H9 (cell line): Measurements from ENCODE around the gene MARCHF6. TPM values are rescaled to one million over a fixed set of nuclear protein-coding genes. Genes with fewer than 3 reads are reported as not detected.
A peak's percentile ranks its signal among the peaks of the same experiment; 100 is the strongest.

ENCODE experiments used
- DNase-seq: peaks from one replicate; pipeline ENCODE4 v3.0.0-alpha.2; 2017
- H2AFZ ChIP-seq: one replicate; pipeline ENCODE4 v1.6.1; 2013; ENCODE audit warnings: mild to moderate bottlenecking, low read length, control low read depth, moderate library complexity
- H2AK5ac ChIP-seq: 2 replicates; pipeline ENCODE4 v1.6.1; 2013; ENCODE audit warnings: low read length, control low read depth, mixed read lengths; ENCODE audit not compliant: insufficient read length
- H2BK120ac ChIP-seq: one replicate; pipeline ENCODE4 v1.6.1; 2013; ENCODE audit warnings: low read depth, mild to moderate bottlenecking, low read length, control low read depth, inconsistent platforms; ENCODE audit not compliant: poor library complexity, severe bottlenecking
- H2BK12ac ChIP-seq: 2 replicates; pipeline ENCODE4 v1.6.1; 2013; ENCODE audit warnings: low read length, control low read depth, mixed read lengths, low read depth; ENCODE audit not compliant: insufficient read length
- H2BK15ac ChIP-seq: 2 replicates; pipeline ENCODE4 v1.6.1; 2013; ENCODE audit warnings: low read depth, low read length, control low read depth
- H2BK20ac ChIP-seq: one replicate; pipeline ENCODE4 v1.6.1; 2013; ENCODE audit warnings: low read depth, mild to moderate bottlenecking, low read length, control low read depth, inconsistent platforms; ENCODE audit not compliant: poor library complexity, severe bottlenecking
- H2BK5ac ChIP-seq: 2 replicates; pipeline ENCODE4 v1.6.1; 2013; ENCODE audit warnings: low read length, control low read depth, mixed read lengths; ENCODE audit not compliant: insufficient read length
- H3K14ac ChIP-seq: 2 replicates; pipeline ENCODE4 v1.6.1; 2013; ENCODE audit warnings: low read length, control low read depth; ENCODE audit not compliant: insufficient read depth
- H3K18ac ChIP-seq: 2 replicates; pipeline ENCODE4 v1.6.1; 2013; ENCODE audit warnings: low read depth, mild to moderate bottlenecking, mixed read lengths, low read length, control low read depth; ENCODE audit not compliant: insufficient read length
- H3K23ac ChIP-seq: 2 replicates; pipeline ENCODE4 v1.6.1; 2013; ENCODE audit warnings: low read length, control low read depth, mixed read lengths, low read depth; ENCODE audit not compliant: insufficient read length
- H3K23me2 ChIP-seq: 2 replicates; pipeline ENCODE4 v1.6.1; 2013; ENCODE audit warnings: low read depth, mild to moderate bottlenecking, mixed read lengths, low read length, control low read depth; ENCODE audit not compliant: insufficient read length, poor library complexity, severe bottlenecking
- H3K27ac ChIP-seq: 2 replicates; pipeline ENCODE4 v1.5.1; 2013; ENCODE audit warnings: low read length, control low read depth, mixed read lengths, low read depth; ENCODE audit not compliant: insufficient read length
- H3K27me3 ChIP-seq: 2 replicates; pipeline ENCODE4 v1.6.1; 2013; ENCODE audit warnings: low read length, control low read depth, inconsistent platforms; ENCODE audit not compliant: insufficient read depth
- H3K4ac ChIP-seq: 2 replicates; pipeline ENCODE4 v1.6.1; 2013; ENCODE audit warnings: low read depth, mild to moderate bottlenecking, control low read depth, inconsistent platforms, low read length, moderate library complexity
- H3K4me1 ChIP-seq: 2 replicates; pipeline ENCODE4 v1.6.1; 2013; ENCODE audit warnings: low read length, control low read depth, inconsistent platforms; ENCODE audit not compliant: insufficient read depth
- H3K4me2 ChIP-seq: 2 replicates; pipeline ENCODE4 v1.6.1; 2013; ENCODE audit warnings: low read length, control low read depth, mixed read lengths; ENCODE audit not compliant: insufficient read length, insufficient read depth
- H3K56ac ChIP-seq: 2 replicates; pipeline ENCODE4 v1.6.1; 2013; ENCODE audit warnings: low read depth, mild to moderate bottlenecking, mixed read lengths, low read length, control low read depth; ENCODE audit not compliant: insufficient read length
- H3K79me1 ChIP-seq: 2 replicates; pipeline ENCODE4 v1.6.1; 2013; ENCODE audit warnings: low read depth, mild to moderate bottlenecking, moderate library complexity, low read length, control low read depth, inconsistent platforms; ENCODE audit not compliant: insufficient read depth, poor library complexity, severe bottlenecking
- H3K79me2 ChIP-seq: 2 replicates; pipeline ENCODE4 v1.6.1; 2013; ENCODE audit warnings: low read length, control low read depth, inconsistent platforms; ENCODE audit not compliant: insufficient read depth
- H3K9ac ChIP-seq: 2 replicates; pipeline ENCODE4 v1.6.1; 2013; ENCODE audit warnings: low read length, control low read depth, mixed read lengths; ENCODE audit not compliant: insufficient read length; ENCODE audit errors: extremely low read depth
- H3K9me3 ChIP-seq: one replicate; pipeline ENCODE4 v1.6.1; 2013; ENCODE audit warnings: low read depth, low read length, inconsistent platforms; ENCODE audit not compliant: control insufficient read depth
- H3T11ph ChIP-seq: one replicate; pipeline ENCODE4 v1.6.1; 2013; ENCODE audit warnings: mild to moderate bottlenecking, low read length, control low read depth, inconsistent platforms
- H4K20me1 ChIP-seq: one replicate; pipeline ENCODE4 v1.6.1; 2013; ENCODE audit not compliant: control insufficient read depth, insufficient read length, insufficient read depth
- H4K5ac ChIP-seq: 2 replicates; pipeline ENCODE4 v1.6.1; 2013; ENCODE audit warnings: low read depth, mild to moderate bottlenecking, mixed read lengths, low read length, control low read depth; ENCODE audit not compliant: insufficient read length
- H4K8ac ChIP-seq: replicated peaks from 2 replicates; pipeline ENCODE4 v1.6.1; 2013; ENCODE audit warnings: low read length, control low read depth, mixed read lengths, low read depth; ENCODE audit not compliant: insufficient read length
- H4K91ac ChIP-seq: 2 replicates; pipeline ENCODE4 v1.6.1; 2013; ENCODE audit warnings: low read depth, mild to moderate bottlenecking, moderate library complexity, mixed read lengths, low read length, control low read depth; ENCODE audit not compliant: insufficient read length
- H3K27ac Mint-ChIP-seq, 3 experiments: 2 replicates in 2 of 3; 3 replicates in 1 of 3; pipeline ENCODE4 v1.8.0; 2020 to 2021; ENCODE audit warnings: mixed read lengths in 3 of 3, mild to moderate bottlenecking in 1 of 3, moderate library complexity in 1 of 3
- H3K27me3 Mint-ChIP-seq: 2 replicates; pipeline ENCODE4 v1.8.0; 2021; ENCODE audit warnings: low read depth, mild to moderate bottlenecking, moderate library complexity, mixed read lengths
- H3K36me3 Mint-ChIP-seq, 3 experiments: 2 replicates in 2 of 3; 3 replicates in 1 of 3; pipeline ENCODE4 v1.8.0; 2020 to 2021; ENCODE audit warnings: low read depth in 3 of 3, mixed read lengths in 3 of 3; ENCODE audit not compliant: insufficient read depth in 1 of 3
- H3K4me1 Mint-ChIP-seq, 2 experiments: 2 replicates each; pipeline ENCODE4 v1.8.0; 2020; ENCODE audit warnings: mixed read lengths in 2 of 2
- H3K4me3 Mint-ChIP-seq, 2 experiments: 2 replicates in 1 of 2; 3 replicates in 1 of 2; pipeline ENCODE4 v1.8.0; 2020 to 2021; ENCODE audit warnings: mild to moderate bottlenecking in 2 of 2, mixed read lengths in 2 of 2, moderate library complexity in 1 of 2
- H3K9me3 Mint-ChIP-seq, 2 experiments: 2 replicates in 1 of 2; 3 replicates in 1 of 2; pipeline ENCODE4 v1.8.0; 2020; ENCODE audit warnings: mild to moderate bottlenecking in 2 of 2, mixed read lengths in 2 of 2, moderate library complexity in 1 of 2
- WGBS: extraction: QIAGEN DNeasy Blood & Tissue Kit; methylation state at CpG from one replicate; pipeline ENCODE4 v1.1.7; 2013; ENCODE audit warnings: missing lambda C conversion rate, low lambda C conversion rate, mixed read lengths; ENCODE audit not compliant: insufficient read length; ENCODE audit errors: extremely low coverage; 5-methylcytosine and 5-hydroxymethylcytosine counted together
- total RNA-seq: library from RNA; stranded (reverse); gene quantifications from 2 replicates; pipeline ENCODE4 v1.2.1, GENCODE V29; 2021
- TF ChIP-seq, protein P1 (sequence below): fragments of 200-600 bp; sonication (generic); conservative IDR thresholded peaks from 3 replicates; pipeline ENCODE4 v1.8.0; 2021; ENCODE audit warnings: antibody characterized with exemption, mild to moderate bottlenecking

Gene MARCHF6
- total RNA-seq, 1 experiment from 2014 or later, result 118 TPM

DNA sequence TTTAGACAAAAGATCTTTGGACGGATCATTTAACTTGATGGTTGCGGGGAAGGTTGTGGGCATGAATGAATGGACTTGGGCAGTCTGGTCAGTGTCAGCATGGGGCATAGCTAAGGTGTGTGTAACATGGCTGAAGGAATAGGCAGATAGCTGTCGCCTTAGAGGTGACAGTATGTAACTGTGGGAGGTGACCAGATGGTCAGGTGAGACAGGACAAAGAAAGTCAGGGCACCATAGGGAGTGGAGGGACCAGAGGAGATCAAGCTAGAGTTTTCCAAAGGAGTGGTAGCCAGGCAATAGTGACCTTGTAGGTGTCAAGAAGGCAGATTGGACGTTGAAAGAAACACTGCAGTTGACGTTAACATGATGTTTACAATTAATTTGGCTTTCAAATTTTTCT is 43.1 kb downstream of the MARCHF6 start:
- Mint-ChIP-seq H3K4me3 (no peak overlapping the region), H3K9me3 (no peaks in the 10 kb centered on the region), H3K4me1 (peaks cover 0 to 6% of the 10 kb centered on the region in 2 experiments; a peak in 1 of 4 replicates), H3K27me3 (no peaks in the 10 kb centered on the region), H3K27ac (peak overlapping the region in 2 of 3 experiments; percentile 14 to 17; a peak in 1 of 7 replicates), H3K36me3 (peaks cover 20 to 61% (median 53%) of the 10 kb centered on the region in 3 experiments)
- no peak overlapping the region for H3K27ac ChIP-seq
- no peaks in the 10 kb centered on the region for H3K9me3 ChIP-seq
- H2BK15ac ChIP-seq, result no peak overlapping the region
- H2AK5ac ChIP-seq, result no peak overlapping the region
- no peaks in the 10 kb centered on the region for H3K79me2 ChIP-seq
- H4K91ac ChIP-seq, result no peak overlapping the region
- WGBS, result no CpG with 5 or more reads among the region's 5 CpGs
- TF ChIP-seq, protein P1, sequence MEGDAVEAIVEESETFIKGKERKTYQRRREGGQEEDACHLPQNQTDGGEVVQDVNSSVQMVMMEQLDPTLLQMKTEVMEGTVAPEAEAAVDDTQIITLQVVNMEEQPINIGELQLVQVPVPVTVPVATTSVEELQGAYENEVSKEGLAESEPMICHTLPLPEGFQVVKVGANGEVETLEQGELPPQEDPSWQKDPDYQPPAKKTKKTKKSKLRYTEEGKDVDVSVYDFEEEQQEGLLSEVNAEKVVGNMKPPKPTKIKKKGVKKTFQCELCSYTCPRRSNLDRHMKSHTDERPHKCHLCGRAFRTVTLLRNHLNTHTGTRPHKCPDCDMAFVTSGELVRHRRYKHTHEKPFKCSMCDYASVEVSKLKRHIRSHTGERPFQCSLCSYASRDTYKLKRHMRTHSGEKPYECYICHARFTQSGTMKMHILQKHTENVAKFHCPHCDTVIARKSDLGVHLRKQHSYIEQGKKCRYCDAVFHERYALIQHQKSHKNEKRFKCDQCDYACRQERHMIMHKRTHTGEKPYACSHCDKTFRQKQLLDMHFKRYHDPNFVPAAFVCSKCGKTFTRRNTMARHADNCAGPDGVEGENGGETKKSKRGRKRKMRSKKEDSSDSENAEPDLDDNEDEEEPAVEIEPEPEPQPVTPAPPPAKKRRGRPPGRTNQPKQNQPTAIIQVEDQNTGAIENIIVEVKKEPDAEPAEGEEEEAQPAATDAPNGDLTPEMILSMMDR, result no peak
- no peaks in the 10 kb centered on the region for H4K20me1 ChIP-seq
- DNase-seq, result no peak
- H2BK120ac ChIP-seq, result no peak overlapping the region
- H3K27me3 ChIP-seq, result no peaks in the 10 kb centered on the region
- no peak overlapping the region for H2BK12ac ChIP-seq
- H3K18ac ChIP-seq, result no peak overlapping the region
- no peak overlapping the region for H4K5ac ChIP-seq
- no peaks in the 10 kb centered on the region for H3K79me1 ChIP-seq
- H3K9ac ChIP-seq, result no peak overlapping the region
- H3K23me2 ChIP-seq, result peaks cover 2% of the 10 kb centered on the region
- H2AFZ ChIP-seq, result no peak overlapping the region
- no peaks in the 10 kb centered on the region for H3K4me1 ChIP-seq
- no peak overlapping the region for H3K23ac ChIP-seq
- no peak overlapping the region for H3K56ac ChIP-seq
- no peak overlapping the region for H3K4ac ChIP-seq
- no peak overlapping the region for H4K8ac ChIP-seq
- H2BK20ac ChIP-seq, result no peak overlapping the region
- H3K4me2 ChIP-seq, result no peak overlapping the region
- H2BK5ac ChIP-seq, result no peak overlapping the region
- H3K14ac ChIP-seq, result no peak overlapping the region
- no peak overlapping the region for H3T11ph ChIP-seq
